ENCODE results near the gene TP73. TPM values are rescaled to one million over a fixed set of nuclear protein-coding genes. Genes with fewer than 3 reads are reported as not detected.

Gene TP73
- total RNA-seq, 1 experiment from 2014 or later, result 11.9 TPM

DNA sequence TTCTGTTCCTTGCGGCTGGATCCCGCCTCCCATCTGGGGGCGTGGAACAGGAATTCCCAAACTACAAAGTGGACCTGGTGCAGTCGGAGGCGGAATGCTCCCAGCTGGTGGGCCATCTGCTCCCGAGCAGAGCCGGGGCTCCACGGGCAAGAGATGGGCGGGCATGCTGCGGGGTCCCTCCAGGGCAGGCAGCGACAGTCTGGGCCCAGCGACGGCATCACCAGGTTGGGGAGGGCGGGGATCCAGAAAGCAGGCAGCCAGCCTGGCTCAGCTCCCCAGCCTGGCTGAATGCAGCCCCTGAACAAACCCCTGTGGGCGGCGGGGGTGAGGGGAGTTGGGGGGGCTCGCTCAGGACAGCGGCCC lies 44.6 kb upstream of the TP73 start:
- H3K27me3 Mint-ChIP-seq (ENCODE audit: insufficient read depth, unreplicated experiment), result no peaks in the 10 kb centered on the region
- Histone ChIP-seq H3K9me3 (no peaks in the 10 kb centered on the region; the same call in 1 of the 2 replicates), H3K4me1 (peaks cover 11% of the 10 kb centered on the region), H3K4me3 (ENCODE audit: low read depth, low read length) (no peak overlapping the region), H3K36me3 (ENCODE audit: control insufficient read depth, insufficient read depth, low read length) (no peaks in the 10 kb centered on the region), H3K27me3 (replicated peaks; ENCODE audit: control insufficient read depth, insufficient read depth, low read length) (no peaks in the 10 kb centered on the region)
- no peak overlapping the region for H3K4me3 Mint-ChIP-seq (ENCODE audit: unreplicated experiment)
- no peaks in the 10 kb centered on the region for H3K36me3 Mint-ChIP-seq (ENCODE audit: insufficient read depth, unreplicated experiment)
- TF ChIP-seq, protein P1, sequence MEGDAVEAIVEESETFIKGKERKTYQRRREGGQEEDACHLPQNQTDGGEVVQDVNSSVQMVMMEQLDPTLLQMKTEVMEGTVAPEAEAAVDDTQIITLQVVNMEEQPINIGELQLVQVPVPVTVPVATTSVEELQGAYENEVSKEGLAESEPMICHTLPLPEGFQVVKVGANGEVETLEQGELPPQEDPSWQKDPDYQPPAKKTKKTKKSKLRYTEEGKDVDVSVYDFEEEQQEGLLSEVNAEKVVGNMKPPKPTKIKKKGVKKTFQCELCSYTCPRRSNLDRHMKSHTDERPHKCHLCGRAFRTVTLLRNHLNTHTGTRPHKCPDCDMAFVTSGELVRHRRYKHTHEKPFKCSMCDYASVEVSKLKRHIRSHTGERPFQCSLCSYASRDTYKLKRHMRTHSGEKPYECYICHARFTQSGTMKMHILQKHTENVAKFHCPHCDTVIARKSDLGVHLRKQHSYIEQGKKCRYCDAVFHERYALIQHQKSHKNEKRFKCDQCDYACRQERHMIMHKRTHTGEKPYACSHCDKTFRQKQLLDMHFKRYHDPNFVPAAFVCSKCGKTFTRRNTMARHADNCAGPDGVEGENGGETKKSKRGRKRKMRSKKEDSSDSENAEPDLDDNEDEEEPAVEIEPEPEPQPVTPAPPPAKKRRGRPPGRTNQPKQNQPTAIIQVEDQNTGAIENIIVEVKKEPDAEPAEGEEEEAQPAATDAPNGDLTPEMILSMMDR (IDR thresholded peaks at IDR 0.05; ENCODE audit: insufficient read depth in 1 of 2, low read depth in 1 of 2, low read length in 1 of 2, severe bottlenecking in 1 of 2, unreplicated experiment in 1 of 2), result no peak
- H3K9me3 Mint-ChIP-seq (ENCODE audit: unreplicated experiment), result no peaks in the 10 kb centered on the region
- no peak for DNase-seq
- ChIA-PET POLR2A (no interaction called here), CTCF (no interaction called here)
- H3K4me1 Mint-ChIP-seq (ENCODE audit: low read depth, unreplicated experiment), result no peaks in the 10 kb centered on the region
- intact Hi-C loops (cut with micrococcal nuclease; ENCODE audit: unreplicated experiment), result no loop called here
- BruUV-seq (replicated peaks), result no TSS peak
- no peak overlapping the region for H3K27ac Mint-ChIP-seq (ENCODE audit: unreplicated experiment)

DNA sequence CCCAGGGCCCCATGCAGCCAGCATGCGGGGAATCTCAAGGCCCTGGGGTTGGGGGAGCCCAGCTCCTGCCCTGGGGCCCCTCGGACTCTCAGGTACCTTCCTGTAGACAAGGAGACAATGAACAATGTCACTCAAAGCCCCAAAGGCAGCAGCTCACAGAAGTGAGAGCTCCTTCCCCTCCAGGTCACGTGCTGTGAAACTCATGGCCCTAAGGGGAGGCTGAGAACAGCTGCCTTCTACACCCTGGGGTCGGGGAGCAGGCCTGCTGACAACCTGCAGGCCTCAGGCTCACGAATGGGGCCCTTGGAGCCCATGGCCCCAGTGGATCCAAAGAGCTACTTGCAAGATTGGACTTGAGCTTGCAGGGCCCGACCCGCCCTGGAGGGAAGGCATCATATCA lies 44.2 kb upstream of the TP73 start:
- H3K9me3 ChIP-seq, result no peaks in the 10 kb centered on the region; the same call in 1 of the 2 replicates
- Mint-ChIP-seq H3K27ac (ENCODE audit: unreplicated experiment) (no peak overlapping the region), H3K4me1 (ENCODE audit: low read depth, unreplicated experiment) (peaks cover 2% of the 10 kb centered on the region), H3K4me3 (ENCODE audit: unreplicated experiment) (no peak overlapping the region), H3K27me3 (ENCODE audit: insufficient read depth, unreplicated experiment) (no peaks in the 10 kb centered on the region), H3K36me3 (ENCODE audit: insufficient read depth, unreplicated experiment) (peaks cover 1% of the 10 kb centered on the region), H3K9me3 (ENCODE audit: unreplicated experiment) (no peaks in the 10 kb centered on the region)
- TF ChIP-seq, protein P1 (IDR thresholded peaks at IDR 0.05; ENCODE audit: insufficient read depth in 1 of 2, low read depth in 1 of 2, low read length in 1 of 2, severe bottlenecking in 1 of 2, unreplicated experiment in 1 of 2), result no peak
- BruUV-seq (replicated peaks), result no TSS peak
- DNase-seq, result no peak
- POLR2A ChIA-PET, result no interaction called here
- no peak overlapping the region for H3K4me3 ChIP-seq (ENCODE audit: low read depth, low read length)
- no peaks in the 10 kb centered on the region for H3K27me3 ChIP-seq (replicated peaks; ENCODE audit: control insufficient read depth, insufficient read depth, low read length)
- peaks cover 15% of the 10 kb centered on the region for H3K4me1 ChIP-seq
- CTCF ChIA-PET, result no interaction called here
- intact Hi-C loops (cut with micrococcal nuclease; ENCODE audit: unreplicated experiment), result no loop called here
- H3K36me3 ChIP-seq (ENCODE audit: control insufficient read depth, insufficient read depth, low read length), result no peaks in the 10 kb centered on the region

DNA sequence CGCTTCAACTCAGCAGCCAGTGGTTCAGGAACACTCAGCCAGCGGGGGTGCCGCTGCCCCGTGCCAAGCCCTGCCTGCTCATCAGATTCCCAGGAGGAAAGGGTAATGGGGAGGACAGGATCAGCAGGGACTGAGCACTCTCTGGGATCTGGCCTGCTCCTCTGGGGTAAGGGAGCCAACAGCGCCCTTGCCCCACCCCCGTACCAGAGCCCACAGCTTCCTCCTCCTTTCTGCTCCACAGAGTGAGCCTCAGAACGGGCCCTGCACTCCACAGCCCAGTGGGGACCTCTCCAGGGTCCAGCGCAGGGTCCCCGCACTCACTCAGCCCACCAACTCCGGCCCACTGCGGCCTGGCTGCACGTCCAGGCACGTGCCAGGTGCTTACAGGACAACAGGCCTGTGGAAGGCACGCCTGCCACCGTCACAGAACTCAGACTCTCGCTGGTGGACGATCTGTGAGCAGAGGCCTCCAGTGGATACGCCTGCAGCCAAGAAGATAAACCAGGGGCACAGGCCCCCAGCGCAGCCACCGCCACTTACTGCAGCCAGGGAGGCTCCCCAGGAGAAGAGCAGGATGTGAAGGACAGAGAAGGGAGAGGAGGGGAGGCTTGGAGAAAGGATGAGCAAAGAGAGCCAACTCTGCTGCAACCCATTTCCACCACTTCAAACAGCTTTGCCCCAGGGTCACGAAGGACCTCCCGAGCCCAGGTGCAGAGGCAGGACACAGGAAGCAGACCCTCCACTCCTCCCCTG lies 43.1 kb upstream of the TP73 start:
- H3K9me3 Mint-ChIP-seq (ENCODE audit: unreplicated experiment), result no peaks in the 10 kb centered on the region
- ChIA-PET CTCF (no interaction called here), POLR2A (no interaction called here)
- no TSS peak for BruUV-seq (replicated peaks)
- H3K4me3 Mint-ChIP-seq (ENCODE audit: unreplicated experiment), result peak overlapping the region; percentile 24
- Histone ChIP-seq H3K4me3 (ENCODE audit: low read depth, low read length) (no peak overlapping the region), H3K4me1 (peaks cover 24% of the 10 kb centered on the region), H3K9me3 (no peaks in the 10 kb centered on the region; the same call in 1 of the 2 replicates), H3K27me3 (replicated peaks; ENCODE audit: control insufficient read depth, insufficient read depth, low read length) (no peaks in the 10 kb centered on the region), H3K36me3 (ENCODE audit: control insufficient read depth, insufficient read depth, low read length) (no peaks in the 10 kb centered on the region)
- H3K4me1 Mint-ChIP-seq (ENCODE audit: low read depth, unreplicated experiment), result peaks cover 11% of the 10 kb centered on the region
- H3K36me3 Mint-ChIP-seq (ENCODE audit: insufficient read depth, unreplicated experiment), result peaks cover 5% of the 10 kb centered on the region
- no peak overlapping the region for H3K27ac Mint-ChIP-seq (ENCODE audit: unreplicated experiment)
- no peaks in the 10 kb centered on the region for H3K27me3 Mint-ChIP-seq (ENCODE audit: insufficient read depth, unreplicated experiment)
- intact Hi-C loops (cut with micrococcal nuclease; ENCODE audit: unreplicated experiment), result no loop called here
- TF ChIP-seq, protein P1 (IDR thresholded peaks at IDR 0.05; ENCODE audit: insufficient read depth in 1 of 2, low read depth in 1 of 2, low read length in 1 of 2, severe bottlenecking in 1 of 2, unreplicated experiment in 1 of 2), result no peak
- no peak for DNase-seq
